ENCODE results near the gene BLM. TPM values are rescaled to one million over a fixed set of nuclear protein-coding genes. Genes with fewer than 3 reads are reported as not detected.

BLM gene
- total and polyA plus RNA-seq, 2 donors (not counting 1 experiment from before 2014, with no cell fraction given), result 1.5 to 1.7 TPM

GRCh38 chr15:90756916-90757315, 39.8 kb downstream of the BLM start:
- H2AFZ ChIP-seq (ENCODE audit: low read length), result no peak overlapping the region

DNA sequence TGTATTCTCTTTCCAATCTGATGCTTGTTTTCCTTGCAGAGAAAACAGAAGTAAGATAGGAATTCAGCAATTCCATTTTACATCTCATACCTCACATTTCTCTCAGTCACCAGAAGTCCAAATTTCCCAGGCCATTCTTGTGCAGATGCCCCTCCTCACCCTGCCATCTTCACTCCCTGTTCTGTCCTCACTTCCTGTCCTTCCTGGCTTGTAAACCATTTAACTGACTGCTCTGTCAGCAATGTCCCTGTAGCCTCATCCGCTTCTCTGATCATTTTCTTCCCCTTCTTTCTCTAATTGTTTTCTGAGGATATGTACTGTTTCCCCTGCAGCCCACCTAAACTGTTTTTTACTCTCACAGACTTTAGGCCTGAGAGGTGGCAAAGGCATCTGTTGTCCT, 40.3 kb downstream of the BLM start:
- H3K27me3 ChIP-seq (ENCODE audit: control insufficient read depth, insufficient read depth, low read length), result no peaks in the 10 kb centered on the region
- TF ChIP-seq, protein P1, sequence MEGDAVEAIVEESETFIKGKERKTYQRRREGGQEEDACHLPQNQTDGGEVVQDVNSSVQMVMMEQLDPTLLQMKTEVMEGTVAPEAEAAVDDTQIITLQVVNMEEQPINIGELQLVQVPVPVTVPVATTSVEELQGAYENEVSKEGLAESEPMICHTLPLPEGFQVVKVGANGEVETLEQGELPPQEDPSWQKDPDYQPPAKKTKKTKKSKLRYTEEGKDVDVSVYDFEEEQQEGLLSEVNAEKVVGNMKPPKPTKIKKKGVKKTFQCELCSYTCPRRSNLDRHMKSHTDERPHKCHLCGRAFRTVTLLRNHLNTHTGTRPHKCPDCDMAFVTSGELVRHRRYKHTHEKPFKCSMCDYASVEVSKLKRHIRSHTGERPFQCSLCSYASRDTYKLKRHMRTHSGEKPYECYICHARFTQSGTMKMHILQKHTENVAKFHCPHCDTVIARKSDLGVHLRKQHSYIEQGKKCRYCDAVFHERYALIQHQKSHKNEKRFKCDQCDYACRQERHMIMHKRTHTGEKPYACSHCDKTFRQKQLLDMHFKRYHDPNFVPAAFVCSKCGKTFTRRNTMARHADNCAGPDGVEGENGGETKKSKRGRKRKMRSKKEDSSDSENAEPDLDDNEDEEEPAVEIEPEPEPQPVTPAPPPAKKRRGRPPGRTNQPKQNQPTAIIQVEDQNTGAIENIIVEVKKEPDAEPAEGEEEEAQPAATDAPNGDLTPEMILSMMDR (conservative IDR thresholded peaks at IDR 0.05 in 1 of 2, IDR thresholded peaks at IDR 0.05 in 1 of 2; ENCODE audit: low read depth in 1 of 2, low read length in 2 of 2), result no peak
- no peak for TF ChIP-seq EZH2 (IDR thresholded peaks at IDR 0.05; ENCODE audit: low read length, missing control alignments)

More at GRCh38 chr15:90756916-90757315, 39.8 kb downstream of the BLM start:
- Histone ChIP-seq H3K36me3 (ENCODE audit: control insufficient read depth, insufficient read depth, low read length) (no peaks in the 10 kb centered on the region), H3K79me2 (ENCODE audit: control insufficient read depth, insufficient read depth, low read length) (no peaks in the 10 kb centered on the region), H3K4me1 (ENCODE audit: control insufficient read depth, extremely low read depth, insufficient read depth, low read length) (no peaks in the 10 kb centered on the region), H3K9ac (ENCODE audit: insufficient read depth, low read length) (no peak overlapping the region), H3K4me2 (ENCODE audit: extremely low read depth, insufficient read depth, low read length) (no peak overlapping the region), H3K27ac (ENCODE audit: insufficient read depth, low read length) (no peak overlapping the region), H4K20me1 (ENCODE audit: control insufficient read depth, extremely low read depth, insufficient read depth, low read length) (no peaks in the 10 kb centered on the region), H3K9me3 (ENCODE audit: control insufficient read depth, insufficient read depth, low read depth, low read length) (no peaks in the 10 kb centered on the region), H3K4me3 (replicated peaks in 1 of 4; ENCODE audit: control extremely low read depth in 1 of 4, insufficient read depth in 1 of 4, low read depth in 3 of 4, low read length in 4 of 4) (no peak overlapping the region), H3K27me3 (ENCODE audit: control insufficient read depth, insufficient read depth, low read length) (no peaks in the 10 kb centered on the region)
- TF ChIP-seq, protein P1 (conservative IDR thresholded peaks at IDR 0.05 in 1 of 2, IDR thresholded peaks at IDR 0.05 in 1 of 2; ENCODE audit: low read depth in 1 of 2, low read length in 2 of 2), result no peak
- no peak for TF ChIP-seq EZH2 (IDR thresholded peaks at IDR 0.05; ENCODE audit: low read length, missing control alignments)
- DNase-seq (ENCODE audit: low read depth in 2 of 2), result peak in 1 of 2 donors; percentile 9

DNA sequence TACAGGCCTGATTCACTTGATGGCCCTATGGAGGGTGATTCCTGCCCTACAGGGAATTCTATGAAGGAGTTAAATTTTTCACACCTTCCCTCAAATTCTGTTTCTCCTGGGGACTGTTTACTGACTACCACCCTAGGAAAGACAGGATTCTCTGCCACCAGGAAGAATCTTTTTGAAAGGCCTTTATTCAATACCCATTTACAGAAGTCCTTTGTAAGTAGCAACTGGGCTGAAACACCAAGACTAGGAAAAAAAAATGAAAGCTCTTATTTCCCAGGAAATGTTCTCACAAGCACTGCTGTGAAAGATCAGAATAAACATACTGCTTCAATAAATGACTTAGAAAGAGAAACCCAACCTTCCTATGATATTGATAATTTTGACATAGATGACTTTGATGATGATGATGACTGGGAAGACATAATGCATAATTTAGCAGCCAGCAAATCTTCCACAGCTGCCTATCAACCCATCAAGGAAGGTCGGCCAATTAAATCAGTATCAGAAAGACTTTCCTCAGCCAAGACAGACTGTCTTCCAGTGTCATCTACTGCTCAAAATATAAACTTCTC, 43.6 kb downstream of the BLM start:
- DNase-seq (ENCODE audit: low read depth in 2 of 2), result no peak
- Histone ChIP-seq H3K27me3 (ENCODE audit: control insufficient read depth, insufficient read depth, low read length) (no peaks in the 10 kb centered on the region), H3K27ac (ENCODE audit: insufficient read depth, low read length) (no peak overlapping the region), H3K9ac (ENCODE audit: insufficient read depth, low read length) (no peak overlapping the region), H3K4me3 (replicated peaks in 1 of 4; ENCODE audit: control extremely low read depth in 1 of 4, insufficient read depth in 1 of 4, low read depth in 3 of 4, low read length in 4 of 4) (no peak overlapping the region), H2AFZ (ENCODE audit: low read length) (no peak overlapping the region), H3K9me3 (ENCODE audit: control insufficient read depth, insufficient read depth, low read depth, low read length) (no peaks in the 10 kb centered on the region), H3K4me2 (ENCODE audit: extremely low read depth, insufficient read depth, low read length) (no peak overlapping the region), H3K79me2 (ENCODE audit: control insufficient read depth, insufficient read depth, low read length) (no peaks in the 10 kb centered on the region), H3K4me1 (ENCODE audit: control insufficient read depth, extremely low read depth, insufficient read depth, low read length) (no peaks in the 10 kb centered on the region), H4K20me1 (ENCODE audit: control insufficient read depth, extremely low read depth, insufficient read depth, low read length) (no peaks in the 10 kb centered on the region), H3K36me3 (ENCODE audit: control insufficient read depth, insufficient read depth, low read length) (no peaks in the 10 kb centered on the region)
- TF ChIP-seq, protein P1 (conservative IDR thresholded peaks at IDR 0.05 in 1 of 2, IDR thresholded peaks at IDR 0.05 in 1 of 2; ENCODE audit: low read depth in 1 of 2, low read length in 2 of 2), result no peak
- no peak for TF ChIP-seq EZH2 (IDR thresholded peaks at IDR 0.05; ENCODE audit: low read length, missing control alignments)

More for the DNA sequence above, 40.3 kb downstream of the BLM start:
- Histone ChIP-seq H3K79me2 (ENCODE audit: control insufficient read depth, insufficient read depth, low read length) (no peaks in the 10 kb centered on the region), H3K36me3 (ENCODE audit: control insufficient read depth, insufficient read depth, low read length) (no peaks in the 10 kb centered on the region), H3K9ac (ENCODE audit: insufficient read depth, low read length) (no peak overlapping the region), H3K4me3 (replicated peaks in 1 of 4; ENCODE audit: control extremely low read depth in 1 of 4, insufficient read depth in 1 of 4, low read depth in 3 of 4, low read length in 4 of 4) (no peak overlapping the region), H2AFZ (ENCODE audit: low read length) (peak overlapping the region; percentile 13), H4K20me1 (ENCODE audit: control insufficient read depth, extremely low read depth, insufficient read depth, low read length) (no peaks in the 10 kb centered on the region), H3K4me1 (ENCODE audit: control insufficient read depth, extremely low read depth, insufficient read depth, low read length) (no peaks in the 10 kb centered on the region), H3K4me2 (ENCODE audit: extremely low read depth, insufficient read depth, low read length) (no peak overlapping the region), H3K9me3 (ENCODE audit: control insufficient read depth, insufficient read depth, low read depth, low read length) (no peaks in the 10 kb centered on the region), H3K27ac (ENCODE audit: insufficient read depth, low read length) (no peak overlapping the region)
- DNase-seq (ENCODE audit: low read depth in 2 of 2), result no peak
